HFFc6 (cell line): Measurements from ENCODE around the gene IDH1. TPM values are rescaled to one million over a fixed set of nuclear protein-coding genes. Genes with fewer than 3 reads are reported as not detected.

Experiments
- DNase-seq: peaks from one replicate; pipeline ENCODE4 v3.0.0-alpha.2; 2018
- H3K27ac Mint-ChIP-seq: 2 replicates; pipeline ENCODE4 v1.8.0; 2020; ENCODE audit warnings: mild to moderate bottlenecking, mixed read lengths
- H3K27me3 Mint-ChIP-seq: 2 replicates; pipeline ENCODE4 v1.8.0; 2021; ENCODE audit warnings: mild to moderate bottlenecking, moderate library complexity, mixed read lengths; ENCODE audit not compliant: insufficient read depth
- H3K36me3 Mint-ChIP-seq: 2 replicates; pipeline ENCODE4 v1.8.0; 2021; ENCODE audit warnings: low read depth, mixed read lengths
- H3K4me1 Mint-ChIP-seq: 2 replicates; pipeline ENCODE4 v1.8.0; 2020; ENCODE audit warnings: low read depth, mixed read lengths
- H3K4me3 Mint-ChIP-seq: 2 replicates; pipeline ENCODE4 v1.8.0; 2020; ENCODE audit warnings: mild to moderate bottlenecking, moderate library complexity, mixed read lengths
- H3K9me3 Mint-ChIP-seq: 2 replicates; pipeline ENCODE4 v1.8.0; 2020; ENCODE audit warnings: mild to moderate bottlenecking, mixed read lengths
- CTCF ChIP-seq: fragments of 200-600 bp; sonication (generic); IDR thresholded peaks from 2 replicates; pipeline ENCODE4 v1.5.0; 2021; ENCODE audit warnings: antibody characterized with exemption, mild to moderate bottlenecking
- long read RNA-seq: library from polyadenylated mRNA; unstranded; transcript quantifications from one replicate; pipeline ENCODE4 v2.0.0, GENCODE V29; 2019
- total RNA-seq, 6 experiments: library from RNA; stranded (reverse); fragmentation: NEBNext Ultra II Directional; extraction: Animal tissue kit (Norgen Biotek cat#: 25700); gene quantifications; 2 replicates in 1 of 6; 3 replicates in 5 of 6; pipeline ENCODE4 v1.2.3, GENCODE V29; 2021

Gene IDH1
- total RNA-seq: 10 to 100 TPM; 42.7 to 61.7 (median 58.4) TPM
- long read RNA-seq, transcript IDH1-201 (10 exons, 2,382 nt): major isoform, 53 of 64 reads
- long read RNA-seq, partial matches to known transcripts: 7 of 64 reads
- long read RNA-seq, other reads (novel, unspliced or antisense): 3 of 64 reads

DNA sequence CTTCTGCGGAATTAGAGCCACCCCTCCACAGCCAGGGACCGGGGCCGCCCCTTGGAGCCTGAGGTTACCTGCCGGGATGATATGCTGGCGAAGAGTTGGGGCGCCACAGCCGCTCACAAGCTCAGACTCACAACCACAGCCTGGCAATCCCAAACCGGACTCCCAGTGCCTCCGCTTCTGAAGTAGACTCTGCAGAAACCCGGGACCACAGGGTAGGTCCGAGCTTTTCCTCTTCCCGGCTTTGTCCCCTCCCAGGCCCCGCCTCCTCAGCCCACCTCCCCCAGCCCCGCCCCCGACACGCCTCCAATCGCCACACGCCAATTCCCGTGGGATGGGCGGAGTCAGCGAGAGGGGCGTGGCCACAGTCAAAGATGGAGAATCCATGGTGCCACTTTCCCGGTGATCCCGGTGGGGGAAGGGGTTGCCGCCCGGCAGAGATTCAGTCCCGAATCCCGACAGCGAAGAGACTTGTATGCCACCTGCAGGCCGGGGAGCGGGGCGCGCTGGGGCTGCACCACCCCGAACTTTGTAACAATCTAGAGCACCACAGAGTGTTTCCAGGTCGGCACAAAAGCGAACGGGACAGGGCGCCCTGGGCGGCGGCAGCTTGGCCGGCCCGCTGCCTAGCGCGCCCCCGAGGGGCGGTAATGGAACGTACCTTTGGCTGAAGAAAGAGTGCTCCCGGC, at the start of gene IDH1:
Gene IDH1 (minus strand): TSS at position 201 of the 686 bp plus-strand sequence. CDS start 3,520 bp downstream, outside the sequence.
- peak within 1 kb of the TSS; percentile 84 for H3K27ac Mint-ChIP-seq
- H3K36me3 Mint-ChIP-seq: peaks cover 6% of the 10 kb centered on the region
- H3K4me1 Mint-ChIP-seq: peaks cover 30% of the 10 kb centered on the region

DNA sequence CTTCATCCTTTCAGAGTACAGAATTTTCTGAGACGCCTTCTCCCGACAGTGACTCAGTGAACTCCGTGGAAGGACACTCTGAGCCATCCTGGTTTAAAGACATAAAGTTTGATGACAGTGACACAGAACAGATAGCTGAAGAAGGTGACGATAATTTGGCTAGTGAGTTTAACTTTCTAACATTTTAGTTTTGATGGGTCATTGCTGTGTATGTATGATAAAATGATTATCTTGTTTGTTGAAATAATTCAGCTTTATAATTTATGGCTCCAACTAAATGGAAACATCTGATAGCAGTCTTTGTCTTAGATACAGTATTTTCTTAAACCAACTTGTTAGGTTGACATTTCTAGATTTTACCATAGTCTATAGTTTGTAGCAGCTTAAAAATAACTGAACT, 49.3 kb upstream of the IDH1 start:
- H3K36me3 Mint-ChIP-seq: peaks cover 29% of the 10 kb centered on the region
- H3K4me1 Mint-ChIP-seq: peaks cover 9% of the 10 kb centered on the region
- no peaks in the 10 kb centered on the region for H3K9me3 Mint-ChIP-seq
- no peaks in the 10 kb centered on the region for H3K27me3 Mint-ChIP-seq
- DNase-seq: no peak
- no peak overlapping the region for H3K4me3 Mint-ChIP-seq
- H3K27ac Mint-ChIP-seq: no peak overlapping the region
- no peak for TF ChIP-seq CTCF

More for the DNA sequence above, at the start of gene IDH1:
- peaks cover 3% of the 10 kb centered on the region; the same call in 1 of the 2 replicates for H3K27me3 Mint-ChIP-seq
- H3K9me3 Mint-ChIP-seq: no peaks in the 10 kb centered on the region
- DNase-seq: peak; percentile 93
- TF ChIP-seq CTCF: peak; percentile 79
- peak within 1 kb of the TSS; percentile 91 for H3K4me3 Mint-ChIP-seq

- H3K4me1 Mint-ChIP-seq: peaks cover 10% of the 10 kb centered on the region
- no peak overlapping the region for H3K27ac Mint-ChIP-seq
- H3K9me3 Mint-ChIP-seq: no peaks in the 10 kb centered on the region
- no peaks in the 10 kb centered on the region for H3K27me3 Mint-ChIP-seq
- TF ChIP-seq CTCF: no peak
- no peak overlapping the region for H3K4me3 Mint-ChIP-seq
- H3K36me3 Mint-ChIP-seq: peaks cover 20% of the 10 kb centered on the region
- no peak for DNase-seq
Observed at GRCh38 chr2:208300847-208301618, 46.2 kb upstream of the IDH1 start.

- no peak for DNase-seq
- Mint-ChIP-seq H3K27ac (no peak overlapping the region), H3K4me3 (no peak overlapping the region), H3K36me3 (peaks cover 17% of the 10 kb centered on the region), H3K27me3 (no peaks in the 10 kb centered on the region), H3K4me1 (peaks cover 8% of the 10 kb centered on the region), H3K9me3 (no peaks in the 10 kb centered on the region)
- no peak for TF ChIP-seq CTCF
Observed at GRCh38 chr2:208297961-208298360, 43.1 kb upstream of the IDH1 start.

DNA sequence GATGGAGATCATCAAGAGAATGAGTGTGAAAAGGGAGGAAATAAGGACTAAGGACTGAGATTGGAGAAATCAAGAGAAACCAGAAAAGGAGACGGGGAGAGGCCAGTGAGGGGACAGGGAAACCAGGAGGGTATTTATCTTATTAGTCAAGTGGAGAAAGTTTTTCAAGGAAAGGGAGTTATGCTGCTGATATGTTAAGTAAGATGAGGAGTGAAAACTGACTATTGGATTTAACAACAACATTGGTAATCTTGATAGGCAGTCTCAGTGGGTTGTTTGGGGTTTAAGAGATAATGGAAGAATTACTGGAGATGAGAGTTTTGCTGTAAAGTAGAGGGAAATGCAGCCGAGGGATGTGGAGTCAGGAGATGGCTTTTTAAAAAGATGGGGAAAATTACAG, 41.7 kb upstream of the IDH1 start:
- no peaks in the 10 kb centered on the region for H3K27me3 Mint-ChIP-seq

More for the DNA sequence above, 41.7 kb upstream of the IDH1 start:
- no peaks in the 10 kb centered on the region for H3K9me3 Mint-ChIP-seq
- H3K27ac Mint-ChIP-seq: no peak overlapping the region
- peaks cover 24% of the 10 kb centered on the region for H3K36me3 Mint-ChIP-seq
- peaks cover 8% of the 10 kb centered on the region for H3K4me1 Mint-ChIP-seq
- no peak overlapping the region for H3K4me3 Mint-ChIP-seq
- no peak for DNase-seq
- TF ChIP-seq CTCF: no peak
